ENCODE measurements around the gene MEIS1.

The MEIS1 gene

DNA sequence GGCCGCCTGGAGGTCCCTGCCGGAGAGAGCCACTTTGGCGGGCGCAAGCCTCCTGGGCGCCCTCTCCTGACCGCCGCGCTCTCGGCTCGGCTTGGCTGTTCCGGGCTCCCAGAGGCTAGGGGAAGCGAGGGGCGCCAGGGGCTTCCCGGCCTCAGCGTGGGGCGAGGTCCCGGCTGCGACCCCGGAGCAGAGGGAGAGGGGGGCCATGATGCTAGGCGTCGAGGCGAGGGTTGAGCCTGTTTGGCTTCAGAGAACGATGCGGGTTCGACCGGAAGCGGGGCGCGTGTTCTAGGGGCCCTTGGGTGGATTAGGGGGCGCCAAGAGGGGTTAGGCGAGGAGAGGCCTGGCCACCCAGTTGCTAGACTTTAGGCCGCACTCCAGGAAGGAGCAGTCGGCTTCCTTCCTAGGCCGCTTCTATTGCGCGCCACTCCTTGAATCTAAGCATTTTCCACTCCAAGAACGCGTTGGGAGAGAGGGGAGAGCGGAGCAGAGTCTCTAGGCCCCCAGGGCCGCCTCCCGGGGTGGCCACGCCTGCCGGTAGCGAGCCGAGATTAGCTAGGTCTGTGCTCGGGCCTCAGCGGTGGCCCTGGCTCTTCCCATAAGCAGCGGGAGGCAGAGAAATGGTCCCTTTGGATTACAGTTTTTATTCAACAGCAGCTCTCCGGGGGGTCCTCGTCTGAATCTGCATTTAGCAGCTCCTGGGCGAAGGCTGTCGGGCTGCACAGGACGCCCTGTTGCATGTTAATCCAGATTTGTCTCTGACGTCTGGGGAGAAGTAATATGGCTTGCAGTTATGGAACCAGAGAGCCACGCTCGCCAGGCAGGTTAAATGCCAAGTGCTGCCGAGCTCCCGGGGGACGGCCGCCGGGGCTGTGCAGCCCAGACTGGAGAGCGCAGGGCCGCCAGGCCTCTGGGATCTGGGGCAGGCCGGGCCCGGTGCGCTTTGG, 11.3 kb downstream of the MEIS1 start:
- DNase-seq: no peak

DNA sequence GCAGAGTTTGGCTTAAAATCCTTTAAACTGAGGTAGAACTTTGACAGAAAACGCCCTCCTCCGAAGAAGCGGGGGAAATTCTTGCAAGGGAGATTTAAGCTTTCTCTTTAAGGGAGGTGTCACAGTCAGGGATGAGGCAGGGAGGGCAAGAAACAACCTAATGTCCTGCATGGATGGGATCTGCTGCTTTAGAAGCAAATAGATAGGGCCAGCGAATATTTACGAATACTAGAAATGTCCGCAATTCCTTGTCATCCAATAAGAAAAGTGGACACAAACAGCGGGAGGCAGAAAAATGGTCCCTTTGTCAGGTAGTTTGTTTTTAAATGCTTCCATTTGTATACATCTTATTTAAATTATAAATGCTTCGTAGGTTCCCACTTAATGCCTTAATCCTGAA, 12.0 kb downstream of the MEIS1 start:
- DNase-seq: no peak

DNA sequence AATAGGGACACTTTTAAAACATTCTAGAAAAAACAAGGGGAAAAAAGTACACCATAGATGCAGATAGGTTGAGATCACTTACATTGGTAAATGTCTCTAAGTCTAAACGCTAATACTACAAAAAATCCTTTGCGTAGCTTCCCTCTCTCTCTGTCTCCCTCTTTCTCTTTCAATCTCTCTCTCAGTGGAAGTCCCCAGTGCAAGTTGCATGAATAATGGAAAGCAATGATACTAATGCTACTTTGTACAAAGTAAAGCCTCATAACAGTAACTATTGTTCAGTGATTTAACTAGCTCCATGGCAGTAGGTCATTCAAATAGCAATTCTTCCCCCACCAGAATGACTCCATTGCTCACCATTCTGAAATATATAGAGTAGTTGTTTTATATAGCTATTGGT, 12.8 kb downstream of the MEIS1 start:
- DNase-seq: no peak

DNA sequence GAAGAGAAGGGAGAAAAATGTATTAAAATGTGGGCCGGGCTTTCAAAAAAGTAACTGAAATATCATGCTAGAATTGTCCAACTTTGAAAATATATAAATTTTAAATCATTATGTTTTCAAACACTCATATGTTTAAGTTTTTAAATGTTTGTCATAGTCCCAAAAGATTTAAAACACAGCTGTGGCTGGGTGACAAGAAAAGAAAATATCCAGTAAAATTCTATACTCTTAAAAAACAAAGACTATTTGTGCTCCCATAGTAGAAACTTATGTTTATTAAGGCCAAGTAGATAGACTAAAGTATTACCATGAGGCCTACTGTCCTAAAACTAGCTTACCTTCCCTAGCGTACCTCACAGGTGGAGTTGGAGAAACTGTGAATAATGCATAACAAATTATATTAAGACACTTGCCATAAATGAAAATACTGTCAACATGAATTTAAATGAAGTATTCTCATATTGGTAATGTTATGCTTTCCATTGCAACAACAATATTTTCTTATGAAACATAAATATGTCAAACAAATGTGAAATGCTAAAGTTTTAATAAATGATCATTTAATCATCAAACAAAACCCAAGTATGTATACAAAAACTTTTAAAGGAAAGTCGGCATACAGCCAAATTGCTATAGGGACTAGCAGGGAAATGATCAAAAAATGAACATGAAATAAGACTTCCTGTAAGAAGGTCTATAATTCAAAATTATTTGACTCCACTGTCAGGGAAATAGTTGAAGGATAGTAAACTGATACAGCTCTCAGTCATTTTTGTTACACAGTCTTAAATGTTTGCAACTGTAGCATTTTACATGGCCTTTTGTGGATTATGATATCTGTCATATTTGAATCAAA, 13.4 kb downstream of the MEIS1 start:
- no peak for DNase-seq

DNA sequence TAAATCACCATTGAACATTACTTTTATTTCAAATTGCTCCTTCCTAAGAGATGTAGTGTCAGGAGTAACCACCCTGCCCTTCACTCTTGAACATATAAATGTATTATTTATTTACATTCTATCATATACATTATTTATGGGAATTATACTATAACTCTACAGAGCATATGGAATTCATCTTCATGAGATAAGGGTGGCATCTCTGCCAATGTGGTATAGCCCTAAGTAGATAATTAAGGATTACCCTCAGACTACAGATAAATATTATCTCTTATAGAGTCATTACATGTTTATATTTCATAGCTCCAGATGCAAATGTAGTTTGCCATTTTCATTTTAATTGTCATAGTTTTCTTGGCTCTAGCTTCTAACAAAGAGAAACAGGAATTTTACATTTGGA, 17.3 kb downstream of the MEIS1 start:
- no peak for DNase-seq

DNA sequence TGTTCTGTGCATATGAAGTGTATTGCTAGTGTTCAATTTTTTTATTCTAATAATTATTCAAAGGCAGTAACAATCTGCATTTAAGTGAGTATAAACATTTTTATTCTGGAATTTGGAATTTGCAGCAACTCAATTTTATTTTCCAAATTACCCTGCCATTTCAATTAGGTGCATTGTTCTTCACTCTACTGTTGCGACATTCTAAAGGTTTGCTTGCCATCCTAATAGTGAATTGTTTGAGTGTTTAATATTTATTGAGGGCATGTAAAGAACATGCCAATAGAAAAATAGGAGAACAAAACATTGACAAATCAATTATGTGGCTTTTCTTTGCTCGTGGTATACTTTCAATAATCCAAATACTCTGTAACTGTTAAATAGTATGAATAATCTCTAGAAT, 18.0 kb downstream of the MEIS1 start:
- DNase-seq: no peak

DNA sequence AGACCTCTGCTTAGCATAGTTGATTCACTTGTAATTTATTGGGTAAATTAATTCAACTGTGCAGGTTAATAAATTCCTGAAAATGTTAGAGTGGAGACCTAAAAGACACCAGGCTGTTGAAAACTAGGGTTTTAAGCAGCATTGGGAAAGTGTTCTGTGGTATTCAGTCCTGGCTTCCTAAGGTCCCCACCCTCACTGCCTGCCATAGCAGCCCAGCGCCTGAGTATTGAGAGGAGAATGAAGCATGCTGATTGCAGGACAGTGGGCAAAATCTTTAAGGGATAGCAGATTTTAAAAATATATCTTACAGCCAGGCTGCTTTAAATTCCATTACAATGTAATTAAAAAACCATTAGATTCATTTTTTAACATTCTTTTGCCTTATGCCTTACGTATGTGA, 20.6 kb downstream of the MEIS1 start:
- DNase-seq: no peak

DNA sequence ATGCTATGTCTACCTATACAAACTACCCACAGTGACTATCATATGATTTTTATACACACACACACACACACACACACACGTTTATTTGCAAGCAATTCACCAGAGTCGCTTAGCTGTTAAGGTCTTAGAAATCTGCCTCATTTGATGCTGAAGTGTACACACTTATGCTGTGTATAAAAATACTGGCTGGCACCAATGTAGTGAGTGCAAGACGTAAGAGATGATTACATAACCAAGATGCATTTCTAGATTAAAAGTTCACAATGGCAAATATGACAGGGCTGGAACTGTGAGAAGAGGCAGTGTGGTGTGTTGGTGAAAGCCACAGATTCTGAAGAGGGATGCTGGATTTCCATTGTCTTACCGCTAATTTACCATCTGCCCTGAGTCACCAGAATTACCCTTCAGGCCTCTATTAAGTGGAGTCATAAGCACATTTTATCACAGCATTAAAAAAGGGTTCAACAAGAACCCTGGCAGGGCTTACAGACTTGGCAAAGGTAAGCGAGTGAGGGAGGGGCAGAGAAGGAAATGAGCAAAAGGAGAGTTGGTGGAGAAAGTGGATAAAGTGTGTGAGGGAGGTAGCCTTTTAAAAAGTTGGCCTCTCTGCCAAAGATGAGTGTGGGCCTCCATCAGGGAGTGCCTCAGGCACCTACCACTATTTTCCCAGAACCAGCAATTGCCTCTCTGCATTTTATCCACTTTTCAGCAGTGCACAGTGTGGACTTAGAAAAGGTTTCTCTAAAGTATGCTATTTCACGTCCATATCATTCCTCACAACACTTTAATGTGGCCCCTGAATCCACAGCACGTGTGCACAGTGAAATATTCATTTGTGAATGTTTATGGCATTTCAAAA, 21.5 kb downstream of the MEIS1 start:
- no peak for DNase-seq

DNA sequence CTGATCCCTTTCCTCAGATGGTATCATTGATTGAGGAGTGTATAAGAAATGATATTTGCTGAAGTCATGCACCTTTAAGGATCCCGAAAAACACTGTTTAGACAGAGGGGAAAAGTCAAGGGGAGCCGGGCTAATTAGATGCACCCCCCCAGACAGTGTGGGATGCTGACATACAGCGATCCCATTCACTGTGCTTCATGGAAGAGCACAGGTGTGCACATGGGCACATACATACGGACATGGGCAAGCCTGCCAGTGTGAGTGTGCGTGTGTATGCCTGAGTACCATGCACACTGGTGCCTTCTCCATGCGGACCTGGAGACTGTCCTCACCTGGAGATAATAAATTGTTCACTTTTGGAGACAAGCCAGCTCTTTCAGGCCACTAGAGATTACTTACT, 22.6 kb downstream of the MEIS1 start:
- DNase-seq: peak; percentile 4

DNA sequence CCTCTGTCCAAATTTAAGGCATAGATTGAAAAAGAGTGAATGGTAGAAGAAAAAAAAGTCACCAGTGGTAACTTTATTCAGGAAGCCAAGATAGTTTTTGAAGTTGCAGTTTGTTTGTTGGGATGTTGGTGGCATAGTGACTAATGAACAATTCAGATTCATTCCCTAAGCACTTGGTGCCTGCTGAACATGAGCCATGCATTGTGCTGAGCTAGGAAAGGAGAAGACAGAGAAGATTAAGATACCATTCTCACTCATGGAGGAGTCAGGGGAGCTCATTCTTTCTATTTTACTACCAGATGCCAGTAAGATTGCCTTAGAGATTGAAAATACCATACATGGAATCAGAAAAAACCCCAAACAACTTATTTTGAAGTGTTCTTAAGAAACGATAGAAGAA, 25.1 kb downstream of the MEIS1 start:
- DNase-seq: no peak

DNA sequence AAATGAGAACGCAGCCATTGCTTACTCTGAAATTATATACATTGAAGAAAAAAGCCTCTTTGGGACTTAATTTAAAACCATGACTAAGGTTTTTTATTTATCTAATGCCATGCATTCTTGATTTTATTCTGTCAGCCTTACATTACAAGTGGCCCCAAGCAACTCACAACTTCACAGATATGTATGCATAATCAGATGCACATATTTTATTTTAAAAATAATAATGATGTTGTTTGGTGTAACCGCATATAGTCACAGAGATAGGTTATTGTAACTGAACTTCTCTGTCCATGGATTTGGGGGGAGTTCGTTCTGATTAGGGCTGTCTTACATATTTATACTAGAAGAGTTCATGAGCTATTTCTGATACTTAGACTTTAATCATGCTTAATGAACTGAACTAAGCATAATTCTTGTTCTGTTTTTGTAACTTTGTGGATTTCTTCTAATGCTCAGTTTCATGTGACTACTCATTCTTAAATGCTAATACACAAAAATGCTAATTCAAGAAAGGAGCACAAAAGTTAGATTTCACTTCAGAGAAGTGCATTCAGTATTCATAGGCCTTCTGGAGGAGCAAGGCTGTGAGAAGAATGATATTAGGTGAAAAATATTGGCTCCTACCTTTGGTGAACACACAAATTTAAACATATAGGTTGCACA, 26.2 kb downstream of the MEIS1 start:
- DNase-seq: no peak

DNA sequence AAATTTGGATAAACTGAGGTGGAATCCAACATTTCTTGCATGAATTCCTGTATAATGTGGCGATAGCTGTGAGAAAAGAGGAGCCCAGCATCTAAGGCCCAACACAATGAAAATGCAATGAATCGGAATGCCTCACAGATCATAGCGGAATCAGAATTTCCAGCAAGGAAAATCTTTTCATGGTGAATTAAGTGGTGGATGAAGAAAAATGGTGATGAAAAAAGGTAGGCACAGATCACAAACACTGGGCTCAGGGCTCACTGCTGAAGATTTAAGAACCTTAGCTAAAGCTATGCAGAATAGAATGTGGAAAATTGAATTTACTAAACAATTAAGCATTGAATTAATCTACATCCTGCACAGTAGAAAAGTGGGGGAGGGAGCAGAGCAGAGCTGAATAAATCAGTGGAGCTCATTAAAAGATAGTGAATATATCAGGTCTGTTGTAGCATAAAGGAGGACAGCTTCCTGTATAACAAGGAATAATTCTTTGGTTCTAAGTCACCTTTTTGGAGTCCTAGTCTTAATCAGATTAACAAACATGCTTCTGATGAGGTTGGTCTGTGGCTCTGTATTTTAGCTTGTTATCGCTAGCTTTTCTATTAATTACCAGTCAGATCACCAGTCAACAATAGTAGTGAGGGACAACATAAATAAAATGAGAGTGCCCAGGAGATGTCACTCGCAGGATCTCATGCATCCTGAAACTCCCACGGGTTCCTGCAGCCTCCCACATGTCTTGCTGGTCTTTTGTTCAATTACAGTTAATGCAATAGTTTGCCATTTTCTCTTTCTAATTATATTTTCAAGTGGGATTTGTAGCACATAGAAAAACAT, 27.0 kb downstream of the MEIS1 start:
- DNase-seq: peak; percentile 20

DNA sequence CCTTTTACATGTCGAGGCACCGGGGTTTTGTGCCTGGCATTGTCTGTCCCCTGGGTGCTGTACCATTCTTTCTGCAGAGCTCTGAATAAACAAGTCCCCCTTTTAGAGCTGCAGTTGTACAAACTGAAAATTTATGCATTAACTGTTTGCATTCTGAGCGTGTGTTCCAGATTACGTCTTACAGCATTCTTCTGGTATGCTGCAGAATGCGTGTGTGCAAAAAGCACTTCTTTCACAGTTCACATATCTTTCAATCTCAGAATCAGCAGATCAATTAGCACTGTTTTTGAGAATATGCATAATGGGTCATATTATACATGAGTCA, 27.5 kb downstream of the MEIS1 start:
- no peak for DNase-seq

DNA sequence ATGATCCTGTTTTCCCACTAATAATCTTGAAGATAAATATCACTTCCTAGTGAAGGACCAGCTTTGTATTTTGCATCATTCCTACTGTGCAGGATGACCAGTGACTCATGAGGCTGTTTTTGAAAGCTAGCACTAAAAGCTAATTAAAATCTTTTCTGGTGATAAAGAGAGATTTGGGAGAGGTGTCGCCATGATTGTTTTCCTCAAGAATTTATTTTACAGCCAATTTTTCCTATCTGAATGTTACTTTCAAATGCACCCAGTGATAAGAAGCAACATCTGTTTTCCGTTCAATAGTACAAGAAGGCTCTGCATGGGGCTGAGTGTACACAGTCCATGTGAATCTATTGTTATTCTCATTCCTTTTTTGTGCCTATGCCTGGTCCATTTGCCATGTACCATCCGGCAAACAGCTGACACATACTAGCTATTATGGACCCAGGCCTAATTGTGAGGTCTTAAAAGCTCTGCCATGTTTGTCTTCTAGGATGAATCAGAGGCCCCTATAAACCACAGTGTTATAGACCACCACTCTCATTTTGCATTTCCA, 28.4 kb downstream of the MEIS1 start:
- no peak for DNase-seq

DNA sequence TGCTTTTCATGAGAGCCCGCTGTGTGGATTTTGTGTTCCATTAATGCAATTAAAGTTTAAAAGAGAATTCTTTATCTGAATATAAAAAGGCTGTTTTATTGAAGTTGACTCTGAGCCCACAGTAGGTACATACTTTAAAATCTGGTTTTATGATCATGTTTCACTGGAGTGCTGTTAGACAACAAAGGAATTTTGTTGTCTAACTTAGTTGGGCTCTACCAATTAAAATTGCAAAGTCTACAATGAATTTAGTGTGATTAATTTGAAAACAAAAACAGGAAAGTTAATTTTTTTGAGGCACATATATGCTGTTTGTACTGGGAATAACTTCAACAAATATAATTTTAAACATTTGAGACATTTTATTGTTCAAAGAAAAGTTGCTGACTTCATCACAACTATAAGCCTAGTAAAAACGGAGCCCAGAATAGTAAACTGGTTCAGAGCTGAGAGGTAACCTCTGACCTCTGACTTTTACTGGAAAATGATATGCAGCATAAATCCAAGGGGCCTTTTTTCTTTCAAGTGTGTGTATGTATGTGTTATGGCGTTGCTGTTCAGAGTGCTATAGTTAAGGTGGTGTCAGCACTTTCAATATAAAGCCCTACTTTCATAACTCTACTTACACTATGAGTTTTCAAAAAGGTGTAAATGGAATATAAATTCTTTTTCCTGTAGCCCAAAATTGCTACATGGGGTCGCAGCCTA, 30.2 kb downstream of the MEIS1 start:
- DNase-seq: no peak

DNA sequence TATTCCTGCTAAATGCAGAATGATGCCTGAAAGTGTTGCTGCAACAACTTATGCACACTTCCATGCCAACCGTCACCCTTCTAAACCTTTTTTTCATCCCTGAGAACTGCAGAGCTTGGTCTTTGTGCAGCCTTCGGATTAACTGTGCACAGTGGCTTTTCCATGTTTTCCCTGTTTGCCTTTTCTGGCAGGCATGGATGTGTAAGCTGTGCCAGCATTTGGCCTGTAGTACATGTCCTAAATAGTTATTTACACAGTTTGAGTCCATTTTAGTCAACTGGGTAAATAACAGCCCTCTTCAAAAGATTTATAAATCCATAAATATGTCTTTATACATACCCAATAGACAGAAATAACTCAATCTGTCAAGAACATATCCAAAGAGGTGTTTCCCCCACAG, 31.5 kb downstream of the MEIS1 start:
- DNase-seq: no peak

DNA sequence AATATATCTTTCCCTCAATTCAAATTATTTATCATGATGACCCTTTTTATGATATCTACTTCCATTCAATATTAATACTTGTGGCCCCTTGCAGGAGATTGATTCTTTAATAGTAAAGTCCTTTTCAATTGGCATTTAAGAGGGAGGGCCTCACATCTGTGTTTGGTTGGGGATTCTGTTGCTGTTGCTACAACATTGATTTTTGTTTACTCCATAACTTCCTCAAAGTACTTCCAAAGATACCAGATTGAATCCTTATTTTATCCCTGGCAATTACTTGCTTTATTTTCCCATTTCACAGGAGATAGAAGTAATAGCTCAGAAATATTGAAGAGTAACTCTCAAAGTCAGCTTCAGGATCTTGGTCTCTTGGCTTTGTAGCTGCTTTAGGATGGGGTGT, 32.8 kb downstream of the MEIS1 start:
- no peak for DNase-seq

DNA sequence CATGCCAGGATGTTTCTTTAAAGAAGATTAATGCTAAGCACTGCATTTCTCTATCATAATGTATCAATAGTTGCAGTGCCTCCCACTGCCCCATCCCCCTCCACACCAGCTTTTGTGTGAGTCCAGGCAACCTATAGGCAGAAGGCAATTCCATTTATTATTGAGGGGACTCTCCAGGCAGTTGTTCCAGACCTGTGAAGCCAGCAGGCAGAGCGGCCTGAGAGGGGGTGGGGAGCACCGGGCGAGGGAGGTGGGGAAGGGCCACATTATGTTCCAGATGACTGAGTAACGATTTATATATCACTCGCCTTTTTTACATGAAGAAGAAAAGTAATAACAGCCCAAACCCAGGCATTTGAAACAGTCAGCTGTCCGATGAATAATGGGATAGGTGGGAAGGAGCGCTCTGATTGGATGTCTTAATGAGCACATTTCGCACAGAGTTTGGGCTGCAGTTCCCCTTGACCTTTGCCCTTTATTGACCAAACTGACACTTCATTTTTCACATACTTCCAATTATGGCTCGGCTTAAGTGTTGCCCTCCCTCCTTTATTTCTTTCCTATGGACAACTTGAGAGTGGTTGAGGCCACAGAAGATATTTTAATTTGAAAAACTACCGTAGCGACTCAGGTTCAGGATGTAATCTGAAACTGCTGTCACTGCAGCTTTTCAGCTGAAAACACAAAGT, 34.4 kb downstream of the MEIS1 start:
- no peak for DNase-seq

DNA sequence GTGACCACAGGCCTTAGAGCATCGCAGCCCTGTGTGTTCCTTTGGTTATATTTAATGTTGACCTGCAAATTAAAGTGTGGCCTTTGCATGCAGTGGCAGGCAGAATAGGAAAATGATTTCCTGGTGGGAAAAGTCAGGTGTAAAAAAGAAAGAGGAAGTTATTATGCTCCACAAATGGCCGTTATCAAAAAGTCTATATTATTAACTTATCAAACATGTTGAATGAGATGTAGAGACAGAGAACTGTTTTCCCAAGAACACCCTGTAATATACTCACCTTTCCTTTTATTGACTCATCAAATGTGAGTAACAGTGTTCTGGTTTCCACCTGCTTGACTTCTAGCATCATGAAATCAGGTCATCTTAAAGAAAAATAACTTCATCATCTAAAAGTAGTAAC, 35.3 kb downstream of the MEIS1 start:
- no peak for DNase-seq

DNA sequence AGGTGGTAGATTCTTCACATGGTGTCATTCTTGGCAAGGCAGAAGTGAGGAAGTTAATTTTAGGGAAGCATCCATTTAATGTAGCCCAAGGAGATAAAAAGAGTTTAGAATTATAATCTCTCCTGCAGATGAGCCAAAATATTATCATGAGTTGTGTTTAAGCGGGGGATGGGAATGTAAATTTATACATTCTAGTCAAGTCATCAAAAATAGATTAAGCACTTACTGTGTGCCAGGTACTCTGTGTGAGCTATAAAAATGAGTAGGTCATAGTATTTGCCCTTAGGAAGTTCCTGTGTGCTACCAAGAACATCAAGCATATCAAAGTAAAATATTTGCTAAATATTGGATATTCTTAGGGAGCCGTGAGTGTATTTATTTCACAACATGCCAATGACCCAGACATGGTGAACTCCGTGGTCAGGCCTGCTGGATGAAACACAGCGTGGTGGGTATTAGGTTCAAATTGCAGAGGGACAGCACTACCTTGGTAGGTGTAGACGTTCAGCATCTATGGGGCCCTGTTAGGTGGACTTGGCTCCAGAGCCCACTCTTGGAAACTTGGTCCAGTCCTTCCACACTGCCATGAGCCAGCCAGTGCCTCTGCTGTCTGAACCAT, 37.4 kb downstream of the MEIS1 start:
- no peak for DNase-seq
